NCI-H524 (cell line): Measurements from ENCODE around the gene EXD3.
"Not testable (repeated sequence)": the region's sequence is repeated elsewhere in the genome, so short reads cannot be mapped to it uniquely, and the experiment has no call there.

ENCODE experiments used
- DNase-seq, 2 experiments: peaks; one replicate each; lab custom pipeline; 2025; lab: John Stamatoyannopoulos, UW

Gene EXD3

GRCh38 chr9:137393176-137394150 is 29.5 kb downstream of the EXD3 start:
- DNase-seq: no peak

GRCh38 chr9:137392232-137393007 is 30.5 kb downstream of the EXD3 start:
- no peak for DNase-seq

GRCh38 chr9:137391411-137391754 is 31.6 kb downstream of the EXD3 start:
- no peak for DNase-seq

GRCh38 chr9:137390553-137391410 is 32.2 kb downstream of the EXD3 start:
- DNase-seq: peak; percentile 77 to 90

GRCh38 chr9:137389428-137389746 is 33.6 kb downstream of the EXD3 start:
- DNase-seq: no peak

- DNase-seq: peak in 1 of 2 experiments; percentile 56
Observed at GRCh38 chr9:137388589-137389427, 34.2 kb downstream of the EXD3 start.

GRCh38 chr9:137387891-137388560 is 34.9 kb downstream of the EXD3 start:
- DNase-seq: no peak

- no peak for DNase-seq
Observed at GRCh38 chr9:137387114-137387890, 35.7 kb downstream of the EXD3 start.

GRCh38 chr9:137386507-137387113 is 36.4 kb downstream of the EXD3 start:
- DNase-seq: not testable (repeated sequence)

- DNase-seq: no peak
Observed at GRCh38 chr9:137385061-137385655, 37.8 kb downstream of the EXD3 start.

- no peak for DNase-seq
Observed at GRCh38 chr9:137383784-137384756, 38.9 kb downstream of the EXD3 start.

GRCh38 chr9:137383081-137383783 is 39.7 kb downstream of the EXD3 start:
- no peak for DNase-seq

- no peak for DNase-seq
Observed at GRCh38 chr9:137382444-137383080, 40.4 kb downstream of the EXD3 start.

GRCh38 chr9:137381501-137382443 is 41.2 kb downstream of the EXD3 start:
- no peak for DNase-seq

- no peak for DNase-seq
Observed at GRCh38 chr9:137380606-137381005, 42.4 kb downstream of the EXD3 start.

- DNase-seq: no peak
Observed at GRCh38 chr9:137380171-137380570, 42.8 kb downstream of the EXD3 start.
